PC-9 (cell line): Measurements from ENCODE around the gene HMX1. TPM values are rescaled to one million over a fixed set of nuclear protein-coding genes. Genes with fewer than 3 reads are reported as not detected.

Experiments
- BruUV-seq: library from RNA; stranded (reverse); fragments of 400-500 nt; replicated peaks from 2 replicates; lab custom pipeline; 2021; lab: Mats Ljungman, UMichigan
- CTCF ChIA-PET: fragments of 300-600 bp; sonication (Branson Sonifier 250); formaldehyde crosslinking; loops from one replicate; lab custom pipeline; 2022; ENCODE audit warnings: antibody characterized with exemption; lab: Charles Lee
- POLR2A ChIA-PET: fragments of 300-600 bp; sonication (Branson Sonifier 250); formaldehyde crosslinking; loops from one replicate; lab custom pipeline; 2022; ENCODE audit warnings: antibody characterized with exemption; ENCODE audit not compliant: unreplicated experiment; lab: Charles Lee
- DNase-seq, 2 experiments: peaks; one replicate each; pipeline versions ENCODE4 v3.0.0 to v3.0.0-alpha.2; 2015 to 2022; ENCODE audit warnings: mixed read lengths in 1 of 2
- H2AFZ ChIP-seq: fragments of 200-600 bp; sonication (generic); 2 replicates; pipeline ENCODE4 v1.8.1; 2017; ENCODE audit warnings: antibody characterized with exemption
- H3F3A ChIP-seq: fragments of 200-600 bp; sonication (generic); 2 replicates; pipeline ENCODE4 v1.8.1; 2017; ENCODE audit warnings: antibody characterized with exemption, mild to moderate bottlenecking, low read depth; ENCODE audit not compliant: insufficient read depth
- H3K27ac ChIP-seq: fragments of 200-600 bp; sonication (generic); 2 replicates; pipeline ENCODE4 v1.6.1; 2016; ENCODE audit warnings: mixed run types
- H3K27me3 ChIP-seq: fragments of 200-600 bp; sonication (generic); 2 replicates; pipeline ENCODE4 v1.6.1; 2016; ENCODE audit warnings: low read depth, mixed run types; ENCODE audit not compliant: insufficient read depth
- H3K36me3 ChIP-seq: fragments of 200-600 bp; sonication (generic); 2 replicates; pipeline ENCODE4 v1.6.1; 2016; ENCODE audit warnings: low read depth, mixed run types
- H3K4me1 ChIP-seq: fragments of 200-600 bp; sonication (generic); replicated peaks from 2 replicates; pipeline ENCODE4 v1.6.1; 2016; ENCODE audit warnings: mixed run types; ENCODE audit not compliant: insufficient read depth
- H3K4me2 ChIP-seq: fragments of 200-600 bp; sonication (generic); 2 replicates; pipeline ENCODE4 v1.6.1; 2017; ENCODE audit warnings: mixed run types
- H3K4me3 ChIP-seq: fragments of 200-600 bp; sonication (generic); 2 replicates; pipeline ENCODE4 v1.6.1; 2016; ENCODE audit warnings: mixed run types
- H3K79me2 ChIP-seq: fragments of 200-600 bp; sonication (generic); 2 replicates; pipeline ENCODE4 v1.6.1; 2017; ENCODE audit warnings: low read depth, mixed run types
- H3K9me2 ChIP-seq: fragments of 200-600 bp; sonication (generic); 2 replicates; pipeline ENCODE4 v1.8.1; 2017; ENCODE audit warnings: mild to moderate bottlenecking; ENCODE audit not compliant: insufficient read depth
- H3K9me3 ChIP-seq: fragments of 200-600 bp; sonication (generic); 2 replicates; pipeline ENCODE4 v1.8.1; 2016; ENCODE audit warnings: low read depth; ENCODE audit not compliant: insufficient read depth
- H4K20me1 ChIP-seq: fragments of 200-600 bp; sonication (generic); 2 replicates; pipeline ENCODE4 v1.8.1; 2017; ENCODE audit not compliant: insufficient read depth
- CTCF ChIP-seq: fragments of 200-600 bp; sonication (generic); conservative IDR thresholded peaks from 2 replicates; pipeline ENCODE4 v1.6.1; 2017; ENCODE audit warnings: mixed run types, antibody characterized with exemption, mild to moderate bottlenecking, moderate library complexity
- EZH2 ChIP-seq: fragments of 200-600 bp; sonication (generic); IDR thresholded peaks from 2 replicates; pipeline ENCODE4 v1.8.0; 2017; ENCODE audit warnings: antibody characterized with exemption, low read depth
- intact Hi-C: fragments of 100-400 bp; cut with micrococcal nuclease; formaldehyde crosslinking; loops from one replicate; pipeline ENCODE4 v1.10.0; 2022; ENCODE audit not compliant: unreplicated experiment
- total RNA-seq: library from RNA; stranded (reverse); gene quantifications from 2 replicates; pipeline ENCODE4 v1.2.3, GENCODE V29; 2021

Gene HMX1
- total RNA-seq, 1 experiment from 2014 or later, result not detected

- CTCF ChIA-PET, result interaction anchor here (0.6 kb wide), 1 partner anchor 244 kb away, joined by 3 read pairs; no protein-coding TSS in a partner anchor
- Histone ChIP-seq H3K9me2 (no peaks in the 10 kb centered on the region), H3K4me1 (no peaks in the 10 kb centered on the region), H3K27me3 (peaks cover 63% of the 10 kb centered on the region), H3K9me3 (no peaks in the 10 kb centered on the region), H2AFZ (no peak overlapping the region), H3F3A (no peaks in the 10 kb centered on the region), H3K36me3 (no peaks in the 10 kb centered on the region), H3K4me3 (no peak overlapping the region), H3K4me2 (no peak overlapping the region), H4K20me1 (no peaks in the 10 kb centered on the region), H3K27ac (no peak overlapping the region), H3K79me2 (no peaks in the 10 kb centered on the region)
- no peak for TF ChIP-seq CTCF
- DNase-seq, result no peak
- POLR2A ChIA-PET, result no interaction called here
- no TSS peak for BruUV-seq
- intact Hi-C loops, result no loop called here
These were observed 45.3 kb upstream of the HMX1 start for GRCh38 chr4:8916906-8917305.

- ChIA-PET CTCF (no interaction called here), POLR2A (no interaction called here)
- no peak overlapping the region for H2AFZ ChIP-seq
- H3K36me3 ChIP-seq, result no peaks in the 10 kb centered on the region
- no peak overlapping the region for H3K27ac ChIP-seq
- no peak for DNase-seq
- no peak for TF ChIP-seq EZH2
- H3F3A ChIP-seq, result no peaks in the 10 kb centered on the region
- no TSS peak for BruUV-seq
- no peaks in the 10 kb centered on the region for H3K9me2 ChIP-seq
- H3K27me3 ChIP-seq, result peaks cover 65% of the 10 kb centered on the region
- H3K4me1 ChIP-seq, result no peaks in the 10 kb centered on the region
- H4K20me1 ChIP-seq, result no peaks in the 10 kb centered on the region
- H3K79me2 ChIP-seq, result no peaks in the 10 kb centered on the region
- H3K9me3 ChIP-seq, result no peaks in the 10 kb centered on the region
- no peak overlapping the region for H3K4me3 ChIP-seq
- intact Hi-C loops, result no loop called here
- no peak overlapping the region for H3K4me2 ChIP-seq
These were observed 44.8 kb upstream of the HMX1 start for GRCh38 chr4:8916351-8916885.

- intact Hi-C loops, result no loop called here
- no peak for TF ChIP-seq CTCF
- no peak for TF ChIP-seq EZH2
- BruUV-seq, result no TSS peak
- Histone ChIP-seq H3K9me2 (no peaks in the 10 kb centered on the region), H3K9me3 (no peaks in the 10 kb centered on the region), H3F3A (no peaks in the 10 kb centered on the region), H3K79me2 (no peaks in the 10 kb centered on the region), H3K27me3 (peaks cover 66% of the 10 kb centered on the region), H3K27ac (no peak overlapping the region), H4K20me1 (no peaks in the 10 kb centered on the region), H2AFZ (no peak overlapping the region), H3K4me2 (no peak overlapping the region), H3K4me3 (no peak overlapping the region), H3K4me1 (no peaks in the 10 kb centered on the region), H3K36me3 (no peaks in the 10 kb centered on the region)
- CTCF ChIA-PET, result no interaction called here
- POLR2A ChIA-PET, result no interaction called here
- no peak for DNase-seq
These were observed 43.9 kb upstream of the HMX1 start for GRCh38 chr4:8915201-8916200.
